Right ventricle myocardium inferior (tissue), 1 donor: ENCODE data around the gene BTF3. TPM values are rescaled to one million over a fixed set of nuclear protein-coding genes. Genes with fewer than 3 reads are reported as not detected.

Experiments used
- ATAC-seq: fragments of 200-7000 bp; cut with Tn5 transposase; one replicate; pipeline ENCODE4 v1.9.1; 2020; ENCODE audit warnings: mild to moderate bottlenecking, moderate library complexity
- DNase-seq: peaks from one replicate; pipeline ENCODE4 v3.0.0; 2021; ENCODE audit errors: missing footprints
- intact Hi-C: fragments of 100-400 bp; cut with DNase I; formaldehyde crosslinking; loops from one replicate; pipeline ENCODE4 v1.11.0; 2022
- total RNA-seq: library from RNA; stranded (reverse); fragmentation: NEBNext Ultra II Directional; extraction: Animal tissue kit (Norgen Biotek cat#: 25700); gene quantifications from one replicate; pipeline ENCODE4 v1.2.1, GENCODE V29; 2021
- donor health status: DM: no; HTN: yes; CAD: no; lungs with severe emphysema.

Gene BTF3
- total RNA-seq, 1 donor from 2014 or later, result 391 TPM

DNA sequence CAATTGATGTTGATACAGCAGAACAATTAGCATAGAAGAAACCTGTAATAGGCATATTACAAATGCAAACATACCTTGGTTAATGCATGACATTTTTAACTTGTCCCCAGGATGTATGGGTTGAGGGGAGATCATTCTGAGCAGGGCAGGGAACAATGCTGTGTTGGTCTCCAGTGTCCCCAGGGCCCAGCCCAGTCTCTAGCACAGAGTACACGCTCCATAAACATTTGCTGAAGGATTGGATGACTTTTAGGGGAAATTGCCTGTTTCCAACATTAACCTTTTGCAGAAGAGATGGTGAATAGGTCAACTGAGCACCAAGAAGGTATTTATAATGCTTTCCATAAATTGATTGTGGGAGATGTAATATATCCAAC, 47.1 kb downstream of the BTF3 start:
- ATAC-seq (no peak), DNase-seq (no peak)
- intact Hi-C loops, result no loop called here

DNA sequence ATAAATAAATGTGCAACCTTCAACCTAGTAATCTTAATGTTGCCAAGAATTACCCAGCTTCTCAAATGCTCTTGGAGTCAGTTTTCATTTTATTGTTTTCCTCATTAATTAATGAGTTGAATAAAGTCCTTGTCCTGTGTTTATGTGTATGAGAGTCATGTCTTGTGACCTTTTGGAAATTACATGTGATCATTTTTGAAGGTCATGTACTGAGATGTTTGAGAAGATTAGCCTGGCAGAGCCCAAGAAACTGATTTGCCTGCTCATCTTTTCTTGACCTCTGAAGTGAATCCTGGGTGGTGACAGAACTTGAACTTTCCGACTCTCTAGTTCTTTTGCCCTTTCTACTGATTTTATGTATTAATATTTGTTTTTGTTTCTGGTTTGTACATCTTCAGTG, 51.8 kb downstream of the BTF3 start:
- intact Hi-C loops, result no loop called here
- no peak for ATAC-seq
- no peak for DNase-seq

DNA sequence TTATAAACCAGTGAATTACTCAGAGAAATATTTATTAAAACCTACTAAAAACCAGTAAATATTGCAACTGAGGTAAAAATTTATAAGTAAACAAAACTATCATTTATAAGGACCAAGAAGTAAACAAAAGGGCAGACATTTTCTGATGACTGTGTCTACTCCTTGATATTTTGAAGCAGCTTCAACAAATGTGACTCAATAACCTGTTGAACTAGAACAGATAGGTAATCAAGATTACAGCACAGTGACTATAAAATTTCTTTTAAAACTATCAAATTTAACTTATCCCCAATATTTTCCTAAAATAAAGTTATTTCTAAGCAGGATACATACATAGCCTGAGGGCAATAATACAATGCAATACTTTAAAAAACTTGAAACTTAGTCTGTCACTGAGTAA, 54.4 kb downstream of the BTF3 start:
- ATAC-seq (no peak), DNase-seq (no peak)
- intact Hi-C loops, result no loop called here

Other genes starting within 250 kb of the BTF3 start
- not detected for gene FOXD1, start 49.7 kb upstream of the BTF3 start, total RNA-seq
- gene ANKRA2, start 67.2 kb downstream of the BTF3 start, total RNA-seq, result 14.4 TPM
- gene UTP15, start 67.3 kb downstream of the BTF3 start, total RNA-seq, result 11.0 TPM
- 1.9 TPM for gene ARHGEF28, start 127.8 kb downstream of the BTF3 start, total RNA-seq